Measurements from ENCODE around the gene ELOVL3. TPM values are rescaled to one million over a fixed set of nuclear protein-coding genes. Genes with fewer than 3 reads are reported as not detected.

Gene ELOVL3
- total and polyA plus RNA-seq, 10 of the 15 experiments (the other 5 are each of a cell fraction or from before 2014, with no cell fraction given): 0.10 to 0.18 (median 0.11) TPM; not detected in 7

DNA sequence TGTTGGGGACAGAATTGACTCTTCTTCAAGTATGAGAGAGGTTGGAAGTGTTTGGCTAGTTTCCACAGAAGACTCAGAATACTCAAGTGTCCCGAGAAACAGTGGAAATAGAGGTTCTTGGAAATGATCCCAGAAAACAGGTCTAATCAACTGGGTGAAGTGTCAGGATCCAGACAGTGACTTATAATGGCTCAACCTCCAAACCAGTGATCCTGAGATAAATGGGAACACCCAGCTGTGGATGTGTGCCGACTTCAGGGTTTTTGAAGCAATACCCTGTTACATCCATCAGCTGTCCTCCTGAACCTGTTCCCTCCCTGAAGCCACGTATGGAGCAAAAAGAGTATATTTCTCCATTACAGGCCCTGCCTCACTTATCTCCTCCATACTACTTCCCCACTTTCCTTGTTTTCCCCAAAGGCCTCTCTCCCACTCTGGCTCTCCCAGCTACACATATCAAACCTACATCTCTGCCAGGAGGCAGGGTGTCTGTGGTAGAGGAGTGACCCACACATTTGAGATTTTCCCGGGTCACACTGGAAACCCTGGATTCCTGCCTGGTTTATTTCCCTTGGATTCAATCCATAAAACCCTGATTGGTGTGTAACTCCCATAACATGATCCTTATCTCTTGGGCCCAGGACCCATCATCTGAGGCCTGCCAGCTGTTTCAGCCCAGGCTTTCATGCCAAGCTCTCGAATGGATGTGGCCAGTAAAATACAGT is 17.6 kb upstream of the ELOVL3 start:
- H2AFZ ChIP-seq (ENCODE audit: control insufficient read depth, low read depth, low read length): no peak overlapping the region
- ATAC-seq: no peak
- DNase-seq (ENCODE audit: low read depth, low spot score): no peak
- no peak overlapping the region for H3K27ac ChIP-seq (ENCODE audit: control insufficient read depth, insufficient read depth)
- ChIA-PET CTCF (interaction anchor here (0.7 to 1.8 kb wide), 4 partner anchors 8 to 39 kb away, joined by 3 to 5 read pairs (median 3); no protein-coding TSS in a partner anchor), POLR2A (no interaction called here), SMC1A (ENCODE audit: uncharacterized antibody, unreplicated experiment) (interaction anchor here (0.6 to 2.3 kb wide), 4 partner anchors 19 to 105 kb away, joined by 3 to 7 read pairs (median 3); no protein-coding TSS in a partner anchor), RAD21 (ENCODE audit: unreplicated experiment) (interaction anchor here (1.0 kb wide), 1 partner anchor 39 kb away, joined by 3 read pairs; no protein-coding TSS in a partner anchor)
- TF ChIP-seq, protein P1, sequence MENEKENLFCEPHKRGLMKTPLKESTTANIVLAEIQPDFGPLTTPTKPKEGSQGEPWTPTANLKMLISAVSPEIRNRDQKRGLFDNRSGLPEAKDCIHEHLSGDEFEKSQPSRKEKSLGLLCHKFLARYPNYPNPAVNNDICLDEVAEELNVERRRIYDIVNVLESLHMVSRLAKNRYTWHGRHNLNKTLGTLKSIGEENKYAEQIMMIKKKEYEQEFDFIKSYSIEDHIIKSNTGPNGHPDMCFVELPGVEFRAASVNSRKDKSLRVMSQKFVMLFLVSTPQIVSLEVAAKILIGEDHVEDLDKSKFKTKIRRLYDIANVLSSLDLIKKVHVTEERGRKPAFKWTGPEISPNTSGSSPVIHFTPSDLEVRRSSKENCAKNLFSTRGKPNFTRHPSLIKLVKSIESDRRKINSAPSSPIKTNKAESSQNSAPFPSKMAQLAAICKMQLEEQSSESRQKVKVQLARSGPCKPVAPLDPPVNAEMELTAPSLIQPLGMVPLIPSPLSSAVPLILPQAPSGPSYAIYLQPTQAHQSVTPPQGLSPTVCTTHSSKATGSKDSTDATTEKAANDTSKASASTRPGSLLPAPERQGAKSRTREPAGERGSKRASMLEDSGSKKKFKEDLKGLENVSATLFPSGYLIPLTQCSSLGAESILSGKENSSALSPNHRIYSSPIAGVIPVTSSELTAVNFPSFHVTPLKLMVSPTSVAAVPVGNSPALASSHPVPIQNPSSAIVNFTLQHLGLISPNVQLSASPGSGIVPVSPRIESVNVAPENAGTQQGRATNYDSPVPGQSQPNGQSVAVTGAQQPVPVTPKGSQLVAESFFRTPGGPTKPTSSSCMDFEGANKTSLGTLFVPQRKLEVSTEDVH (IDR thresholded peaks at IDR 0.05; ENCODE audit: low read depth, partially characterized antibody): no peak
- no peak for TF ChIP-seq IRF4 (IDR thresholded peaks at IDR 0.05; ENCODE audit: low read depth, low read length)
- no peak for TF ChIP-seq PBX3 (IDR thresholded peaks at IDR 0.05; ENCODE audit: insufficient replicate concordance, low read depth, low read length)
- TF ChIP-seq SMAD5 (IDR thresholded peaks at IDR 0.05; ENCODE audit: low read depth): no peak
- TF ChIP-seq MTA3 (IDR thresholded peaks at IDR 0.05; ENCODE audit: borderline replicate concordance, low read length): no peak
- no TSS peak for BruUV-seq (replicated peaks)
- no peaks in the 10 kb centered on the region; the same call in 1 of the 2 replicates for H3K4me1 ChIP-seq (ENCODE audit: control insufficient read depth, insufficient read depth, low read length)
- no peaks in the 10 kb centered on the region for H3K79me2 ChIP-seq (ENCODE audit: control insufficient read depth, insufficient read depth, low read length)
- intact Hi-C loops (cut with micrococcal nuclease; ENCODE audit: unreplicated experiment): no loop called here
- H3K4me3 ChIP-seq: no peak overlapping the region
- no peaks in the 10 kb centered on the region for H4K20me1 ChIP-seq (ENCODE audit: control insufficient read depth, insufficient read depth)
- WGBS (ENCODE audit: insufficient coverage, insufficient replicate concordance, low lambda C conversion rate, missing lambda C conversion rate): 70% methylated on average over 5 of the region's 5 CpGs
- no peak overlapping the region for H3K4me2 ChIP-seq (ENCODE audit: control insufficient read depth, insufficient read depth)
- no peaks in the 10 kb centered on the region for H3K27me3 ChIP-seq (replicated peaks in 1 of 2; ENCODE audit: control insufficient read depth in 2 of 2, insufficient read depth in 2 of 2, low read length in 1 of 2)
- FAIRE-seq: no peak
- H3K9me3 ChIP-seq (replicated peaks; ENCODE audit: control insufficient read depth, insufficient read depth, low read length): peaks cover 3% of the 10 kb centered on the region; the same call in 2 of the 3 replicates
- H3K9ac ChIP-seq (ENCODE audit: control insufficient read depth, insufficient read depth, low read length): no peak overlapping the region
- no peaks in the 10 kb centered on the region for H3K36me3 ChIP-seq (ENCODE audit: control insufficient read depth in 2 of 2, insufficient read depth in 2 of 2, low read length in 1 of 2)
- in situ Hi-C loops (cut with MboI): no loop called here
